HG03108 (cell line): ENCODE data around the gene ADD3.

Source experiments
- ATAC-seq: cut with Tn5 transposase; IDR thresholded peaks from one replicate; pipeline ENCODE4 v1.9.1; 2021; ENCODE audit warnings: moderate library complexity; ENCODE audit not compliant: unreplicated experiment

Gene ADD3

DNA sequence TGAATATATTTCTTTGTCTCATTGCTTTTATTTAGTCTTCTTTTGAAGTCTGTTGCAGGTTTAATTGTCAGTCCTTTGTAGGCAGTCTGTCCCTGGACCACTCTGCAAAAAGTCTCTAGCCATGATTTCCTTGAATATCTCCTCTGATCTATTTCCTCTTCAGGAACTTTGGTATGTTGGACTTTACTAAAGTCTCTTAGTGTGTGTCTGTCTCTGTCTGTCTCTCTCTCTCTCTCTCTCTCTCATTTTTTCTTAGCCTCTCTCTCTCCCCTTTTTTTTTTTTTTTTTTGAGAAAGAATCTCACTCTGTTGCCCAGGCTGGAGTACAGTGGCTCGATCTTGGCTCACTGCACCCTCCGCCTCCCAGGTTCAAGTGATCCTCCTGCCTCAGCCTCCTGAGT lies 57.5 kb downstream of the ADD3 start:
- no peak for ATAC-seq

DNA sequence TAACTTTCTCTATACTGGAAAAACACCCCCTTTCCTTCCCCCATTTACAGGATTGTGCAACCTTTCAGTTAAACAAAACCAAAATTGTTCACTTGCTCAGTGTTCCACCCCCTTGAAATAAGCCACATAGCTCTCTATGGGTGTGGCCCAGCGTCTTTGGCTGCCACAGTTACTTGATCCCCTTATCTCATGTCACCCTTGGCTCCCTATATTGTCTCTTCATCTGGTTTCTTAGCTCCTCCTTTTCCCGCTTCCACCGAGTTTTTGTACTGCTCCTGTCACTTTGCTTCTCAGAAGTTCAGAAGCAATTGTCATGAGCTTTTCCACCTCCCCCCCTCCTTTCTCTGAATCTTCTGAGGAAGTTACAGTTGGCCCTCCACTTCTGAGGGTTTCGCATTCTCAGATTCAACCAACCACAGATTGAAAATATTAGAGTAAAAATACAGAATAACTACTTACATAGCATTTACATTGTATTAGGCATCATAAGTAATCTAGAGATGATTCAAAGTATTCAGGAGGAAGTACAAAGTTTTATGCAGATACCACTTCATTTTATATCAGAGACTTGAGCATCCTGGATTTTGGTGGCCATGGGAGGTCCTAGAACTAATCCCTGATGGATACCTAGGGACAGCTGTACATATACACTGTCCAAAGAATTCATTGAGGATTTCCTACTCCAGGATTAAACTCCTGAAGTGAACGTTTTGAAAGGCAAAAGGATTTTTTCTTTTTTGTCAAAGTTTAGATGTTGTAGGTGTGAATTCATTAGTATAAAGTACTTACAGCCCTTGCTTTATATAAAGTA lies 60.4 kb downstream of the ADD3 start:
- ATAC-seq: peak; percentile 45

DNA sequence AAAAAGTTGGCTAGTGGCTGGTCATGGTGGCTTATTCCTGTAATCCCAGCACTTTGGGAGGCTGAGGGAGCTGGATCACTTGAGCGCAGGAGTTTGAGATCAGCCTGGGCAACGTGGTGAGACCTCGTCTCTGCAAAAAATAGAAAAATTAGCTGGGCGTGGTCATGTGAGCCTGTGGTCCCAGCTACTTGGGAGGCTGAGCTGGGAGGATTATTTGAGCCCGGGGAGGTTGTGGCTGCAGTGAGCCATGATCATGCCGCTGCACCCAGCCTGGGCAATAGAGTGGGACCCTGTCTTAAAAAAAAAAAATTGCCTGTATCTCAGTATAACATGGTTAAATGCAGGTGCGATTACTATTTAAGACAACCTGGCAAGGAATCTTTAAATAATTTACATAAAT lies 61.0 kb downstream of the ADD3 start:
- ATAC-seq: no peak

DNA sequence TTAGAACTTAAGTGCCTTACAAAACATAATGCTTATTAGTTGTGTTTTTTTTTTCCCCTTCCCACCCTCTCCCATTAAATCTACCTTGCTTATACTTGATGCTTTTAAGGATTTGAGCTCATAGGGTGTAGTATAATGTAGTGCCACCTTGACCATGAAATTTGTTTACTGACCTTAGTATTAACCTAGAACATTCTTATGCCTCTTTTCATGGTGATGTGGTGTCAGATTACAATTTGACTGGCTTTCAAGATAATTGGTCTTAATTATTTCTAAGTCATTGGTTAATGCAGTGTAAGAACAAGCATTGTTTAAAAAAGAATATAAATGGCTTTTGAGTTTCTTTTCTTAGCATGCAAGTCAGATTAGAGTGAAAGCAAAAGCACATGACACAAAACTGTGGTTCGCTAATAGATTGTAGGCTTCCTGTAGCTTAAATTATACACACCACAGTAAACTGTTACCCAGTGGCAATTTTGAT lies 61.8 kb downstream of the ADD3 start:
- peak; percentile 68 for ATAC-seq

DNA sequence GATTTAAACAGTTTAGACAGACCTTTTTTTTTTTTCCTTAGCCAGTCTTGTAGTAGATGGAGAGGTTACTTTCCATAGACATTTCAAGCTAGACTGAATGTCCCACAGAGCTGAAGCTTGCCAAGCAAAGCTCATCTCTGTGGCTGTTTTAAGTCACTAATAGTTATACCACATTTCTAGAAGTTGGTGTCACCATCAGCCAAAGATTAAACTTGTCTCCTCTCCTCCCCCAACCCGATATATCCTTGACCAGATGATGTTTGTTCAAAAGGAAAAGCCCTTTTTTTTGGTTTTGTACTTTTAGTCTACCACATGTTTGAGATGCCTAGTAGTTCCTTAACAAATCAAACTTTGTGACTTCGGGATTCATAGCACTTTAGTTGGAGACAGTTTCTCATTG lies 66.1 kb downstream of the ADD3 start:
- ATAC-seq: no peak

DNA sequence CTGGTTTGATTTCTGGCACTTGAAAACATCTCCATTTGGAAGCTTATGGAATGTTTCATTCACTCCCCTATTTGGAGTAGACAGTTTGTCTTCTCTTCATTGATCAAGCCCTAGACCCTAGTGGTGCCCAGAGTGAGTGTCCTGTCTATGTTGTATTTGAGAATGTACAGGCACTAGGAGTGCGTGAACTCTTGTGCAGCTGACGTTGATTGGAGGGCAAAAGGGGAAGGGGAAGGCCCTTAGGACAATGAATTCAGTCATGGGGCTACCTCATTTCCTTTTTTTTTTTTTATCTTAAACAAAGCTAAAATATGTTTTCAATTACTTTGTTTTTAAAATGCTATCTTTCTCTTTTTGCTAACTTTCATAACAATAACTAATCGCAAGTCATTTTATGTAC lies 66.5 kb downstream of the ADD3 start:
- ATAC-seq: no peak

DNA sequence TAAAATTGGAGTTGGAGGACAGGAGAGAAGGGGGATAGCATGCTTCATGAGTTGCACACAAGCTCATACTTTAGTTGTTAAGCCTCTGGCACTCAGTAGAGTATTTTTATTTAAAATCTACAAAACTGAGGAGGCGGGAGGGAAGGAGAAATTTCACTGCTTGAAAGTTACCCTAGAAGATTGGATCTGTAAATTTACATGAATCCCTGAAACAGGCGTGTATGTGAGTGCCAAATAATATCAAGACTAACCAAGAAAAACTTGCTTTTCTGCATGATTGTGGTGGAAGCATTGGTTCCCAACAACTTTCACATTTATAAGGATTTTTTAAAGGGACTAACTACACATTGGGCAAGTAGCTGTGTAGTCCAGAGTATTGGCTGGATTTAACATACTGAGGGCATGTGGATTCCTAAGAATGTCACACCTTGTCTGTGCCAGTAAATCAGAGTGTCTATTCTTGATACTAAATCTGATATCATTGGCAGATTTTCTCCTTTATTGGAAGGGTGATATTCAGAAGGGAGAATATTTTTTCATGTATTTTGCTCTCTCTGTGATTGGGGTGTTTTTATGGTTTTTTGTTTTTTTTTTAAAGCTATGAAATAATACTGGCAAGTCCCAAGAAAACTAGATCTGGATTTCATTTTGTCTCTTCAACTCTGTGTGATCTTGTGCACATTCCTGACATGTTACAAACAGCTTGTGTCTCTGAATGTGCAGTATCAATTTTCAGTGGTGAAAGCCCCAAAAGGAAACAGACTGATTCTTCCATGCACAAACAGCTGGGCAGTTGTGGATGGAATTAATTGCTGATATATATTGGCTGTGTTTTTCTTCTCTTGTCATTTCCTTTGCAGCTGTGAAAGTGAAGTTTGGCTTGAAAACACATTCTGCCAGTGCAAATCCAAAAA lies 67.2 kb downstream of the ADD3 start:
- ATAC-seq: no peak

DNA sequence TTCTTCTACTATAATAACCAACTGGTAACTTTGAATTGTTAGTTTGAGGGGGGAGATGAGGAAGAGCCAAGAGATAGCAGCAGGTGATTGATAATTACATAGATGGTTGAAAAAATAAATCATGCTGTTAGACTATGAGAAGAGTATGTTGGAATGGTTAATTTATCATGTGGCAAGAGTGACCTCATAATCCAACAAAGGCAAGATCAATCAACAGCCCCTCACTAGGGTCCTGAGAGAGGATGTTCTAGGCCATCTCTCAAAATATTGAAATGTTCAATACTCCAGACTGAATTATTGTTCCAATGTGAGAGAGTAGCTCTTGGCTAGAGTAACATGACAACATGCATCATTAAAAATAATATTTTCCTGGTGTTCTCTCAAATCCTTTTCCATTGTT lies 67.9 kb downstream of the ADD3 start:
- no peak for ATAC-seq

DNA sequence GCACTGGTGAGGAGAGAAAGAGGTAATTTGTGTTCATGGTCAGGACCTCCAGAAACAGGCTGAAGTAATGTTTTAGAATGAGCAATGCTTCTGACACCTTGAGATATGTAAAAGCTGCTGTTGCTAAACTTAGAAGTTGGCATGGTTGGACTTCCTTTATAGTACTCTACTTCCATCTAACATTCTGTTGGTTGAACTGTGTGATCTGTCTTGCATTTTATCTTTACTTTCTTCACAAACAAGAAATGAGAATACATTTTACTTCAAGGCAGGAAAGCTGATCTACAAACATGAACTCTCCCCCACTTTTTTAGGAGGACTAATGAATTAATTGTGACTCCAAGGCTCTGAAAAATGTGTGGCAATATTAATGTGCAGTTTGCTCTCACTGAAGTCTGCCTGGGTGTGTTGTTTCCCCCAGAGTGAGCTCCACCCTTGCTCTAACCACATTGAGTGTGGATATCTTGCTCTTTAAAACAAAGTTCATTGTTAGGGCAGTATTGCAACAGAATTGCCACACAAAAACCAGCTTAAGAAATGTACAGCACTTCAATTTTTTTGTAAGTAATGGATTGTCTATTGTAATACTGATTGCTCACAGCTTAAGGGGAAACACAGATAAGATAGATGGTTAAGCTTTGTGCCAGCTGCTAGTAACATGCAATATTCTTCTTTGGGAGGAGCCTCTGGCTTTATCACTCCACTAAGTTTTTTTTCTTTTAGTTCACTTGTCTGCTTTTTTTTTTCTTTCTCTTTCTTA lies 69.0 kb downstream of the ADD3 start:
- peak; percentile 76 for ATAC-seq

DNA sequence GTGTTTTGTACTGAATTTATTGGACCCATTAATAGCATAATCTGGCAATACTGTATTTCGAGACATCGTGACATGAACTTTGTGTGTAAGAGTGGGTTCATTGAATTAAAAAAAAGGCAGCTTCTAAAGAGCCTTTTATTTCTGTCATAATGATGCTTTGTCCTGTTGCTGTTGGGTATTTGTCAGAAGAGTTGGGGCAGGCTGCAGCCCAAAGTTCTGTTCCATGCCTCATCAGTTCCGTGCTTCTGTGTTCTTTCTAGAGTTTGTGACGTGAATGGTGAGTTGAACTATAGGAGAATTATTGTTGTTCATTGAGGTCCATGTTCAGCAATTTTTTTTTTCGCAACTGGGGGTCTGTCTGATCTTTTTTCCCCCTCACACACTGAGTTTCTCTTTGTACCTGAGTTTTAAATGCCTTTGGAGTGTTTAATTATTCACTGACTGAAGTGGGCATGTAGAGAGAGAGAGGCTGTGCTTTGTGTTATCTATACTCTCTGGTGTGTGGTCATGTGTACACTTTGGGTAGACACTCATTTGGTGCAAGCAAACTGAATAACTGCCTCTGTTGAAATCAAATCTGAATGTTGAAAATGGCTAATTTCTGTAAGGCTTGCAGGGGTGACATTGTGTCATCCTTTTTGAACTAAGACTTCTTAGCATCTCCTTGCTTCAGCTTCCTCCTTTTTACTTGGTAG lies 69.8 kb downstream of the ADD3 start:
- no peak for ATAC-seq

DNA sequence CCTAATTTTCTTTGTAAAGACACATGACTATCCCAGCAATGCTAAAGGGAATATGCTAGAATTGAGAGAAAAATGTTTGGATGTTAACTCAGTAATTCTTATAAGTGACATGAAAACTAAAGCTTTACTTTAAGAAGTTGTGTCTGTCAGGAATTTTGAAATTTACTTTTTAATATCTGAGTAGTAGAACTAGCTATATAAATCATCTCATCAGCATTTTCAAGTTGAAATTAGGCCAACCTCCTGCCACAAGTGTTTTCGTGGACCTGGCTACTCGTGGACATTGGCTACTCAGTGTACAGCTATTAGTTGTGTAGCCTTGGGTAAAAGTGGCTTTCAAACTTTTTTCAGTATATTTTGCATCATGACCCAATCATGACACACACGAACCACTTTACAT lies 70.5 kb downstream of the ADD3 start:
- ATAC-seq: no peak

DNA sequence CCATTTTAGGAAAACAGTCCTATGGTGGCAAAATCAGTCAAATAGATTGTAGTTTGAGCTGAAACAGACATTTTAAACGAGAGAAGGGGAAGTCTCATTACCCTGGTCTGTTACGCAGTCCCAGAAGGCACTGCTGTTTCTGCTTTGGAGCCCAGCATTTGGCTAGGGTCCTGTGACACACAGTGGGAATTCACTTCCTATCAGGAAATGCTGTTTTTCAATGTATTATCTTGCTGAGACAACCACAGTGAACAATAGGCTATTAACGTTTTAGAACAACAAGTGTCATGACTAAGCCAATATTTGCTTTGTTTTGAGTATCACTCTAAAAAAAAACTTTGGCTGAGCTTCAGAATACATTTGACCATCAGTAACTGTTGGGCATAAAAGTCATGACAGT lies 74.1 kb downstream of the ADD3 start:
- ATAC-seq: no peak

DNA sequence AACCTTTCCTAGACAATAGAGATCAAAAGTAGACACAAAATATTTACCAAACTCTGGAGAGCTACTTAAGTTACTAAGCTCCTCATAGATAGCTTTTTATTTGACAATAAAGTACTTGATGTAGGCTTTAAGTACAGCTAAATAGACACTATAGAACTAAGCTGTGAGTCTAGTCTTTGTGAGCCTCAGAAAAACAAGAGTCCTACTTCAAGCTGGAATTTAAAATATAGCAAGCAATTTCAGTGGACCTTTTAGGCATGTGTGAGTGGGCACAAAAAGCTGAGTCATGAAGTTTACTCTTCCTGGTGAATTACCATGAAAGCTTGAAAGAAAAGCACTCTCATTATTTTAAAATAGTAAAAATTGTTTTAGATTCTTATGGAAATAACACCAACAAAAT lies 76.1 kb downstream of the ADD3 start:
- ATAC-seq: no peak

DNA sequence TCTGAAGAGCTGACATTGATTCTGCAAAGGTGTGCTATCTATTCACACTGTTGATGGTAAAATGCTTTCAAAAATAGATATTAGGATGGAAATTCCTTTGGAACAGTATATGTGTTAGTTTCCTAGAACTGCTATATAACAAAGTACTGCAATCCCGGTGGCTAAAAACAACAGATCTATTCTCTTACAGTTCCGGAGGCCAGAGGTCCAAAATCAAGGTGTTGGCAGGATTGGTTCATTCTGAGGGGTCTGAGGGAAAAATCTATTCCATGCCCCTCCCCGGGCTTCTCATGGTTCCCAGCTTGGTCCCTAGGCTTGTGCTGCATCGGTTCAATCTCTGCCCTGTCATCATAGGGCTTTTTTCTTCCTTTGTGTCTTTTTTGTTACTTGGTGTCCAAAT lies 79.9 kb downstream of the ADD3 start:
- ATAC-seq: no peak

DNA sequence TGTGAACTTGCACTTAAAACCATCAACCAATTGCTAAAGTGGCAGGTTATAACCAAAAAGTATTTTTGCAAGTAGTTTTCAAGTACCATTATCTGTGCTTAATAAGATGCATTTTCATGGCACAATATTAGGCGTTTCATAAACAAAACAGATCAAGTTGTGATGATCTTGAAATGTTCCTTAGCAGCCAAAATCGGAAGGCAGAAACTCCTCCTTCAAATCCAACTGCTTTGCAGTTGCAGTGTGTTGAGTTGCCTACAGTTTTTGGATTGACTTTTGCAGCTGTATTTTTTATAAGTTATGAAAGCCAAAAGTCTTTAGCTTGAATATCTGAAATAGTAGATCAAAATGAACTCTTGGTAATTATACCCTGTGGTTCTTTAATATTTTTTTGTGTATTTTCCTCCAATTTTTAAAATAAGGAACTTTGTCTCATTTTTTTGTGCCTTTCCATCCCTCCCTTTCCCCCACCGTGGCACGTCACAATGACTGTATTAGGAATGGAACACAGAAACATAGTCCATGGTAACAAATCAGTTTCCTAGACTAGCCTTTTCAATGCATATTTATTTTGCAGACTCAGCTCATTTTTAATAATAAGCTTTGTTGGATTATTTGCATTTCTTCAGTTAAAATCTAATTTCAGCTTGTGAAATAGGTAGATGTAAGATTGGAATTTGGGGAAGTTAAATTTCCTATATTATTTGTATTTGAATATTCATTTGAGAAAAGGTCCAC lies 80.8 kb downstream of the ADD3 start:
- no peak for ATAC-seq

DNA sequence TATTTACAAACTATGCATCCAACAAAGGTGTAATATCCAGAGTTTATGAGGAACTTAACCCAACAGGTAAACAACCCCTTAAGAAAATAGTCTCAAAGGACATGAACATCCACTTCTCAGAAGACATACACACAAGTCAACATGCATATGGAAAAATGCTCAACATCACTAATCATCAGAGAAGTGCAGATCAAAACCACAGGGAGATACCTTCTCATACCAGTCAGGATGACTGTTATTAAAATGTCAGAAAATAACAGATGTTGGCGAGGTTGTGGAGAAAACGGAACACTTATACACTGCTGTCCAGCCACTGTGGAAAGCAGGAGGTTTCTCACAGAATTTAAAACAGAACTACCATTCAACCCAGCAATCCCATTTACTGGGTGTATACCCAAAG lies 84.0 kb downstream of the ADD3 start:
- ATAC-seq: no peak

DNA sequence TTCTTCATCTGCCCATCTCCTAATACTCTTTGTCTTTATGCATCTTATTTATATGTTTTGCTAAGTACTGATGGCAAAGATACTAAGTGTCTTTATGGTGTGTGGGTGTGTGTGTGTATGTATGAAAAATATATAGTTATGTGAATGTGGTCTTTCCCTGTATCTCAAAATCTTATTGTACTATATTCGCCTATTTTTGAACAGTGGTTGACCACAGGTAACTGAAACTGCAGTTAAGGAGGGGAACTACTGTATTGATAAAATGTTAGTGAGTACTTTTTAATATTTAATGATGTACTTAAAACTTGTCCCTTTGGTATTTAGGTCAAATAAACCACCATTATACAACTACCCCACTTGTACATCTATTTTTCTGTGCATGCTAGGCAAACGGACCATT lies 85.9 kb downstream of the ADD3 start:
- no peak for ATAC-seq

DNA sequence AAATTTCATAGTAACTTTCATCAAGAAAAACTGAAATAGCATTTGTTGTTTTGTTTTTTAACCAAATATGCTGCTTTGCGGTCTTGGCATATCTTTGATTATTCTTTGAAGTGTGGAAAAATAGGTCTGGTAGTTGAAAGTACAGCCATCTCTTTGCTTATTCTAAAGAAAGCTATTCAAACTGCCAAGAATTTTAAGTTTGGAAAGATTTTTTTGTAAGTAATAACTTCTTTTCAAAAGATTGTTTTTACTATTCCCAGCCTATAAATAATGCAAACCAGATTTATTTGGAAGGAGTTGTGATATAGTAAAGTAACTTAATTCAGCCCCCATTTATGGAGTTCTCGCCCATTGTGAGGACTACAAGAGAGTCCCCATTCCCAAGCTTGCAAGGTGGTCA lies 87.0 kb downstream of the ADD3 start:
- no peak for ATAC-seq

DNA sequence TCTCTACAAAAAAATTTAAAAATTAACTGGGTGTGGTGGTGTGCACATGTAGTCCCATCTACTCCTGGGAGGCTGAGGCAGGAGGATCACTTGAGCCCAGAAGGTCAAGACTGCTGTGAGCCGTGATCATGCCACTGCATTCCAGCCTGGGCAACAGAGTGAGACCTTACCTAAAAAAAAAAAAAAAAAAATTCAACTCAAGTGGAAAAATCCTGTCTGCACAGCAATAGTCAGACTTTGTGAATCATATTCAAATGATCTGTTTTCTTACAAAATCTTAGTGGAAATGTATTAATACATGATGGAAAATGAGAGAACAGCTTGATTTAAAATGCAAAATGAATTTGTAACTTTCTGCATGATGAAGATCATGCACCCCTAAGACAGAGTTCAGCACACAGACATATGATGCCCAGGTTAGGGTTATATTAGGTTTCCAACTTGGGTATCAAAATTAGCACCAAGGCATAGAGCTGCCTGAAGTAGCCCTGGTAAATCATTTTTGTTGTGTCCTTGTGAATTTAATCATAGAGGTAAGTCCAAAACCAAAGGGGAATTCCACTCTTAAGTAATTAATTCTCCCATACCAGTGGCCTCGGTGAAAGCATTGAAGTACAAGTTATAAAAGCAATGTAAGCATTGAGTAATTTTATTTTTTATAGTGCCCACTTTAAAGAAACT lies 93.8 kb downstream of the ADD3 start:
- ATAC-seq: no peak
